ENCODE data around the gene ABLIM3.

Gene ABLIM3

DNA sequence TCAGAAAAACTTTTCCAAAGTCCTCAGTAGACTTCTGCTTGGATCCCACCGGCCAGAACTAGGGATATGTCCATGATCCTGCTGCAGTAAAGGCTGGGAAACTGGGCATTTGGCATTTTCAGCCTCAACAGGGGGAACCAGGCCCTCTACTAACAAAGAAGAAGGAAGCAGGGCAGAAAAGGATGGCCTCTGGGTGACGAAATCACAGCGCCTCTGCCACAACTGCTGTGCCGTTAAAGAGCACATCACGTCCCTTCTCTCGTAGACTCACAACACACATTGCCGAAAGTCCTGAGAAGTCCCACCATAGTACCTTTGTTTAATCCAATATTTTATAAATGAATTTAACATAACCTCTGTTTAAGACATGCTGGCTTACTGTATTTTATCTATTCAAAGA, 120.0 kb downstream of the ABLIM3 start:
- no peak overlapping the region for H3K9ac ChIP-seq (ENCODE audit: low read length)
- H3K79me1 ChIP-seq (replicated peaks; ENCODE audit: low read length, poor library complexity, severe bottlenecking) = no peaks in the 10 kb centered on the region
- peaks cover 11% of the 10 kb centered on the region for H3K4me1 ChIP-seq (ENCODE audit: control insufficient read depth, insufficient read depth, low read depth, low read length)
- no peak overlapping the region for H2BK15ac ChIP-seq (ENCODE audit: low read depth, poor library complexity, severe bottlenecking)
- H3K23ac ChIP-seq (ENCODE audit: low read length in 2 of 2) = no peak overlapping the region
- no peak overlapping the region for H2BK12ac ChIP-seq (ENCODE audit: low read length in 2 of 2)
- no peak overlapping the region for H3K4me3 ChIP-seq (ENCODE audit: insufficient read depth in 1 of 2, low read depth in 1 of 2, low read length in 2 of 2)
- H3K9me3 ChIP-seq (ENCODE audit: control insufficient read depth, low read length) = no peaks in the 10 kb centered on the region
- no peak overlapping the region for H3K4me2 ChIP-seq (ENCODE audit: low read length, poor library complexity, severe bottlenecking)
- H2BK120ac ChIP-seq (ENCODE audit: low read depth, low read length) = no peak overlapping the region
- H2AK5ac ChIP-seq (ENCODE audit: low read length, severe bottlenecking) = no peak overlapping the region
- H4K8ac ChIP-seq (ENCODE audit: low read length) = no peak overlapping the region
- WGBS = 65% methylated on average over 3 of the region's 7 CpGs
- H2AFZ ChIP-seq (ENCODE audit: low read depth, low read length) = no peak overlapping the region
- no peak overlapping the region for H4K91ac ChIP-seq (ENCODE audit: low read length)
- no peak overlapping the region for H2BK5ac ChIP-seq (ENCODE audit: low read depth, low read length, poor library complexity, severe bottlenecking)
- no peak overlapping the region for H3K14ac ChIP-seq (ENCODE audit: low read length in 2 of 2)
- H3K36me3 ChIP-seq (ENCODE audit: control insufficient read depth in 1 of 2, insufficient read depth in 2 of 2, low read depth in 1 of 2, low read length in 2 of 2) = peaks cover 0 to 5% of the 10 kb centered on the region in 2 experiments
- H3K4ac ChIP-seq (ENCODE audit: low read depth in 1 of 2, low read length in 2 of 2) = no peak overlapping the region
- no peak overlapping the region for H3K18ac ChIP-seq (ENCODE audit: low read depth in 1 of 2, low read length in 2 of 2)
- no peak for DNase-seq
- H3K27ac ChIP-seq (ENCODE audit: low read length, poor library complexity, severe bottlenecking) = no peak overlapping the region
- H3K27me3 ChIP-seq (ENCODE audit: control insufficient read depth in 1 of 2, insufficient read depth in 1 of 2, low read length in 2 of 2) = peaks cover 0 to 28% of the 10 kb centered on the region in 2 experiments

DNA sequence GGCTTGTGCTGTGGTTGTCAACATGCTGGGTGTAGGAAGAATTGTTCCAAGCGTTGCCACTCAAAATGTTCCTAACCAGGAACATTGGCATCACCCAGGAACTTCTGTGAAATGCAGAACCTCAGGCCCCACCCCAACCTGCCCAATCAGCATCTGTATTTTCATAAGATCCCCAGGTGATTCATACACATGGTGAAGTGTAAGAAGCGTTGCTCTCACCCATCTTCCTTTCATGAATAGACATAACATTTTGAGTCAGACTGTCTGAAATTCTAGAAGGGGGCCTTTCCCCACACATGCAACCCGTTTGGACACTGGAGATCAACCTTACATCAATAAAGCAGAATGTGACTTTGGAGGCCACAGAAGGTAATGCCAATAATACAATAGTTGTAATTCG, 121.0 kb downstream of the ABLIM3 start:
- DNase-seq = no peak
- Histone ChIP-seq H3K27me3 (ENCODE audit: control insufficient read depth in 1 of 2, insufficient read depth in 1 of 2, low read length in 2 of 2) (peaks cover 0 to 28% of the 10 kb centered on the region in 2 experiments), H2BK15ac (ENCODE audit: low read depth, poor library complexity, severe bottlenecking) (no peak overlapping the region), H2BK5ac (ENCODE audit: low read depth, low read length, poor library complexity, severe bottlenecking) (no peak overlapping the region), H3K4me3 (ENCODE audit: insufficient read depth in 1 of 2, low read depth in 1 of 2, low read length in 2 of 2) (no peak overlapping the region), H3K23ac (ENCODE audit: low read length in 2 of 2) (no peak overlapping the region), H3K4ac (ENCODE audit: low read depth in 1 of 2, low read length in 2 of 2) (no peak overlapping the region), H3K79me1 (replicated peaks; ENCODE audit: low read length, poor library complexity, severe bottlenecking) (no peaks in the 10 kb centered on the region), H3K14ac (ENCODE audit: low read length in 2 of 2) (no peak overlapping the region), H3K27ac (ENCODE audit: low read length, poor library complexity, severe bottlenecking) (no peak overlapping the region), H3K4me1 (ENCODE audit: control insufficient read depth, insufficient read depth, low read depth, low read length) (peaks cover 8% of the 10 kb centered on the region), H3K4me2 (ENCODE audit: low read length, poor library complexity, severe bottlenecking) (no peak overlapping the region), H3K36me3 (ENCODE audit: control insufficient read depth in 1 of 2, insufficient read depth in 2 of 2, low read depth in 1 of 2, low read length in 2 of 2) (peaks cover 0 to 4% of the 10 kb centered on the region in 2 experiments), H3K9ac (ENCODE audit: low read length) (no peak overlapping the region), H2BK120ac (ENCODE audit: low read depth, low read length) (no peak overlapping the region), H3K18ac (ENCODE audit: low read depth in 1 of 2, low read length in 2 of 2) (no peak overlapping the region), H2BK12ac (ENCODE audit: low read length in 2 of 2) (no peak overlapping the region), H2AK5ac (ENCODE audit: low read length, severe bottlenecking) (no peak overlapping the region), H4K8ac (ENCODE audit: low read length) (no peak overlapping the region), H3K9me3 (ENCODE audit: control insufficient read depth, low read length) (no peaks in the 10 kb centered on the region), H4K91ac (ENCODE audit: low read length) (no peak overlapping the region), H2AFZ (ENCODE audit: low read depth, low read length) (no peak overlapping the region)
- 79% methylated on average over 3 of the region's 4 CpGs for WGBS

DNA sequence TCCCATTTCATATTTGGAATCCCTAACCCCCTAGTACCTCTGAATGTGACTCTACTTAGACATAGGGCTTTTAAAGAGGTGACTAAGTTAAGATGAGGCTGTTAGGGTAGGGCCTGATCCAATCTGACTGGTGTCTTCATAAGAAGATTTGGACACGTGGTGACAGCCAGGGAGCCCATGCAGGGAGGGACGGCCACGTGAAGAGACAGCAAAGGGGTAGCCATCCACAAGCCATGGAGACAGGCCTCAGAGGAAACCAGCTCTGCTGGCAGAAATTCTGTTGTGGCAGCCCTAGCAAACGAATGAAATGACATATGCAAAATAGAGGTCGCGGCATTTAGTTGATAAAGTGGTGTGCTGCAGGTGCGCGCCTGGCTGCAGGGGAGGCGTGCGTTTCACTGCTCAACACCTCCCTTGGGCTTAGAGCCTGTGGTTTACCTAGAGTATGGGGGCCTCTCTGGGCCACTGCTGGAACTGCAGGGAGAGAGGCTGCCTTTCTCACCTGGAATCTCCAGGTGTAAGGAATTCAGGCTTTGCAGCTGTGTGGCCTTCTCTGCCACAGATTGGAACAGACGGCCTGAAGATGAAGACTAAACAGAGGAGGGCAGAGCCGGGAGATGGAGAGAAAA, 123.3 kb downstream of the ABLIM3 start:
- H3K4ac ChIP-seq (ENCODE audit: low read depth in 1 of 2, low read length in 2 of 2) = no peak overlapping the region
- H2AFZ ChIP-seq (ENCODE audit: low read depth, low read length) = no peak overlapping the region
- H3K27me3 ChIP-seq (ENCODE audit: control insufficient read depth in 1 of 2, insufficient read depth in 1 of 2, low read length in 2 of 2) = peaks cover 0 to 28% of the 10 kb centered on the region in 2 experiments
- no peak overlapping the region for H2BK5ac ChIP-seq (ENCODE audit: low read depth, low read length, poor library complexity, severe bottlenecking)
- no peak overlapping the region for H2BK15ac ChIP-seq (ENCODE audit: low read depth, poor library complexity, severe bottlenecking)
- H3K14ac ChIP-seq (ENCODE audit: low read length in 2 of 2) = no peak overlapping the region
- H3K9ac ChIP-seq (ENCODE audit: low read length) = no peak overlapping the region
- H3K9me3 ChIP-seq (ENCODE audit: control insufficient read depth, low read length) = peaks cover 15% of the 10 kb centered on the region
- no peak overlapping the region for H3K4me2 ChIP-seq (ENCODE audit: low read length, poor library complexity, severe bottlenecking)
- H3K4me1 ChIP-seq (ENCODE audit: control insufficient read depth, insufficient read depth, low read depth, low read length) = peaks cover 3% of the 10 kb centered on the region
- H3K27ac ChIP-seq (ENCODE audit: low read length, poor library complexity, severe bottlenecking) = no peak overlapping the region
- H2BK120ac ChIP-seq (ENCODE audit: low read depth, low read length) = no peak overlapping the region
- no peak overlapping the region for H3K4me3 ChIP-seq (ENCODE audit: insufficient read depth in 1 of 2, low read depth in 1 of 2, low read length in 2 of 2)
- no peak overlapping the region for H3K18ac ChIP-seq (ENCODE audit: low read depth in 1 of 2, low read length in 2 of 2)
- 16% methylated on average over 12 of the region's 12 CpGs for WGBS
- H2BK12ac ChIP-seq (ENCODE audit: low read length in 2 of 2) = no peak overlapping the region
- H3K23ac ChIP-seq (ENCODE audit: low read length in 2 of 2) = no peak overlapping the region
- H3K79me1 ChIP-seq (replicated peaks; ENCODE audit: low read length, poor library complexity, severe bottlenecking) = no peaks in the 10 kb centered on the region
- no peaks in the 10 kb centered on the region for H3K36me3 ChIP-seq (ENCODE audit: control insufficient read depth in 1 of 2, insufficient read depth in 2 of 2, low read depth in 1 of 2, low read length in 2 of 2)
- no peak overlapping the region for H4K91ac ChIP-seq (ENCODE audit: low read length)
- H4K8ac ChIP-seq (ENCODE audit: low read length) = no peak overlapping the region
- H2AK5ac ChIP-seq (ENCODE audit: low read length, severe bottlenecking) = no peak overlapping the region
- DNase-seq = no peak

DNA sequence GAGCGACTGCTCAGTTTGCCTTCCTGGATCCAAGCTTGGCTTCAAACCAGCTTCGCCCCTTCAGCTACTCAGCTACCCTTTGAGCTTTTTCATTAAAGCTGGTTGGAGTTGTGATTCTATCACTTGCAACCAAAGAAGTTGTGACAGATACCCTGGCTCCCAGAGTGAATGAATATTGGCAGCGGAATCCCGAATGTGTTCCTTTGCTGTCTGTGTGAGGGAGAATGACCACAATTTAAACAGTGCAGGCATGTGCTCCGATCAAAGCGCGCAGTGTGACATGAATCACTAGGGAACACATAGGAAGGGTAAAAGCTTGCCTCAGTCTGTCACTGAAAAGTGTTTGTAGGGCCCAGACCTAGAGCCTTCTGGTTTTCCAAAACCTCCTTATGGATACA, 123.8 kb downstream of the ABLIM3 start:
- H3K79me1 ChIP-seq (replicated peaks; ENCODE audit: low read length, poor library complexity, severe bottlenecking) = no peaks in the 10 kb centered on the region
- H3K4me1 ChIP-seq (ENCODE audit: control insufficient read depth, insufficient read depth, low read depth, low read length) = peaks cover 3% of the 10 kb centered on the region
- H3K23ac ChIP-seq (ENCODE audit: low read length in 2 of 2) = no peak overlapping the region
- no peak overlapping the region for H3K14ac ChIP-seq (ENCODE audit: low read length in 2 of 2)
- peaks cover 0 to 28% of the 10 kb centered on the region in 2 experiments for H3K27me3 ChIP-seq (ENCODE audit: control insufficient read depth in 1 of 2, insufficient read depth in 1 of 2, low read length in 2 of 2)
- H2AK5ac ChIP-seq (ENCODE audit: low read length, severe bottlenecking) = no peak overlapping the region
- H4K8ac ChIP-seq (ENCODE audit: low read length) = no peak overlapping the region
- H2AFZ ChIP-seq (ENCODE audit: low read depth, low read length) = no peak overlapping the region
- no peak overlapping the region for H3K4ac ChIP-seq (ENCODE audit: low read depth in 1 of 2, low read length in 2 of 2)
- H3K4me2 ChIP-seq (ENCODE audit: low read length, poor library complexity, severe bottlenecking) = no peak overlapping the region
- no peak overlapping the region for H2BK12ac ChIP-seq (ENCODE audit: low read length in 2 of 2)
- DNase-seq = no peak
- H2BK15ac ChIP-seq (ENCODE audit: low read depth, poor library complexity, severe bottlenecking) = no peak overlapping the region
- H2BK5ac ChIP-seq (ENCODE audit: low read depth, low read length, poor library complexity, severe bottlenecking) = no peak overlapping the region
- H4K91ac ChIP-seq (ENCODE audit: low read length) = no peak overlapping the region
- H3K36me3 ChIP-seq (ENCODE audit: control insufficient read depth in 1 of 2, insufficient read depth in 2 of 2, low read depth in 1 of 2, low read length in 2 of 2) = no peaks in the 10 kb centered on the region
- no peak overlapping the region for H2BK120ac ChIP-seq (ENCODE audit: low read depth, low read length)
- H3K27ac ChIP-seq (ENCODE audit: low read length, poor library complexity, severe bottlenecking) = no peak overlapping the region
- H3K18ac ChIP-seq (ENCODE audit: low read depth in 1 of 2, low read length in 2 of 2) = no peak overlapping the region
- no peak overlapping the region for H3K9ac ChIP-seq (ENCODE audit: low read length)
- peaks cover 15% of the 10 kb centered on the region for H3K9me3 ChIP-seq (ENCODE audit: control insufficient read depth, low read length)
- H3K4me3 ChIP-seq (ENCODE audit: insufficient read depth in 1 of 2, low read depth in 1 of 2, low read length in 2 of 2) = no peak overlapping the region
- WGBS = 85% methylated on average over 6 of the region's 7 CpGs

Measured in mesenchymal stem cell (in vitro differentiated cells and primary cell).